TTC549 (cell line): ENCODE data around the gene IRAK2.

Experiments used
- FAIRE-seq: peaks from 2 replicates; lab custom pipeline; 2012; peaks lifted over from hg19 to GRCh38; lab: Jason Lieb, UNC

IRAK2 gene

GRCh38 chr3:10285272-10286132, 120.8 kb downstream of the IRAK2 start:
- no peak for FAIRE-seq

GRCh38 chr3:10286133-10286524, 121.4 kb downstream of the IRAK2 start:
- no peak for FAIRE-seq

GRCh38 chr3:10286596-10287295, 122.0 kb downstream of the IRAK2 start:
- no peak for FAIRE-seq

- FAIRE-seq: no peak
Observed at GRCh38 chr3:10287936-10288574, 123.3 kb downstream of the IRAK2 start.

- no peak for FAIRE-seq
Observed at GRCh38 chr3:10288575-10288960, 123.8 kb downstream of the IRAK2 start.

GRCh38 chr3:10289077-10289476, 124.4 kb downstream of the IRAK2 start:
- no peak for FAIRE-seq

- FAIRE-seq: no peak
Observed at GRCh38 chr3:10289787-10290355, 125.2 kb downstream of the IRAK2 start.

GRCh38 chr3:10290481-10291176, 125.9 kb downstream of the IRAK2 start:
- FAIRE-seq: no peak

GRCh38 chr3:10291641-10292040, 126.9 kb downstream of the IRAK2 start:
- no peak for FAIRE-seq

- no peak for FAIRE-seq
Observed at GRCh38 chr3:10292505-10293419, 128.0 kb downstream of the IRAK2 start, which contains the start of gene GHRL. Gene GHRL, minus strand, starts transcription at chr3:10292947. Its CDS starts 2,767 bp downstream, at chr3:10290180.
